NCI-H1417 treated with DMSO at 0.1 percent for 48 hours (cell line): ENCODE results near the gene UBE3B.

Experiments
- DNase-seq: peaks from one replicate; lab custom pipeline; 2025; lab: John Stamatoyannopoulos, UW

UBE3B gene

DNA sequence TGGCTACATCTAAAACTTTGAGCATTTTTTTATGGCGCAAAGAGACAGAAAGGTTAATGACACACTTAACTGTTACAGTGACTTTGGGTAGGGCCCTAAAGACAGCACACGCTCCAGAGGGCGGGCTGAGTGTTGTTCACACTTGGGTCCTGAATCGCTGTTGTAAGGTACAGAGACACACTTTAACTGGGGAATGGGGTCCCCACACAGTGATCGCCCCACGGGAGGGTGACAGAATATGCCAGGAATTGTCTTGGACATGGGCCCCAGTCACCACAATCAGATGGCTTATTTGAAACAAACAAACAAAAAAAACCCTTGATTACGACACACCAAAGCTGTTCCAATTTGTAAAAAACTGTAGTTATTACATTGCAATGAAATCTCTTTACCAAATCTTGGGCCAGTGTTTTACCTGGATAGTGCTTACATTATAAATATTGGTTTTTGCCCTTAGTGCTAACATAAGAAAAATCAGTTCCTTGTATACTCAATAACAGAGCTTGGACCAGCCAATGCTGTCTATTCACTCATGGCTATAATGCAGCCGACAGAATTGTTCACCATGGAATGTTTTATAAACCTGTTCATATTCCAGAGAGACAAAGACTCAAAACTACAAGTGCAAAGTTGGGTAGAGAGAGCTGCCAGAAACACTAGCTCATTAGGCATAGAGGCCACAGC lies 28.6 kb upstream of the UBE3B start:
- no peak for DNase-seq

- DNase-seq: no peak
Observed at GRCh38 chr12:109449845-109450532, 27.4 kb upstream of the UBE3B start.

- DNase-seq: no peak
Observed at GRCh38 chr12:109450980-109451379, 26.5 kb upstream of the UBE3B start.

DNA sequence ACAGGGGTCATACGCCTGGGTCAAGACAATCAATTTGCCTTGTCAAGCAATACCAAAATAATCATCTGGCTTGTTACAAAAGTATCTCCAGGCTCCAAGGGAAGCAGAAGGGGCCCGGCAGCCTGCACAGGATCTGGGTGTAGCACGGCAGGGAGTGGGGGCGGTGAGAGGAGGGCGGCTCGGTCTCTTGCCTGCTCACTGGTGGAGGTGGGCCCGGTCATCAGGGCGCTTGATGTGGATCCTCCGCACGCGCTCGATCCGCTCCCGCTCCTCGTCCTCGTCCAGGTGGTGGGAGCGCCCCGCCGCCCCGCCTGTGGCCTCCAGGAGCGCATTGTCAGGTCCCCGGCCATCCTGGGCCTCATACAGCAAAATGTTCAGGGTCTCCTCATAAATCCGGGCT lies 26.0 kb upstream of the UBE3B start:
- DNase-seq: no peak

DNA sequence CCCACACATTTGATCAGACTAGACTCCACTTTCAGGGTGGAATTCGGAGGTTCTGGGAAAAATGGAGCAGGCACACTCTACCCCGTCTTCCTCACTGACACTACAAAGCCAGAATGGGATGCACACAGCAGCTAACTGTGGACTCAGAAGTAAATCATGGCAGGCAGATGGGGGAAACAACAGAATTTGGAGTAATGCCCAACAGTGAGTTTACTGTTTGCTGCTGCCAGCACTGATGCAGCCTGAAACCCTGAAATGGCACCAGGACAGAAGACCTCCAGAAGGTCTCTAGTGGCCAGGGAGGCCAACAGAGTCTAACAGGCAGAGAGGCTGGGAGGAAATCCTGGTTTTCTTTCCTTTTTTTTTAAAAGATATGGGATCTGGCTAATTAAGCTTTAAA lies 24.9 kb upstream of the UBE3B start:
- DNase-seq: no peak

- DNase-seq: no peak
Observed at GRCh38 chr12:109455706-109456105, 21.7 kb upstream of the UBE3B start.

GRCh38 chr12:109458086-109458485 lies 19.3 kb upstream of the UBE3B start:
- DNase-seq: no peak

GRCh38 chr12:109458771-109459208 lies 18.6 kb upstream of the UBE3B start:
- no peak for DNase-seq

- no peak for DNase-seq
Observed at GRCh38 chr12:109459247-109459646, 18.2 kb upstream of the UBE3B start.

DNA sequence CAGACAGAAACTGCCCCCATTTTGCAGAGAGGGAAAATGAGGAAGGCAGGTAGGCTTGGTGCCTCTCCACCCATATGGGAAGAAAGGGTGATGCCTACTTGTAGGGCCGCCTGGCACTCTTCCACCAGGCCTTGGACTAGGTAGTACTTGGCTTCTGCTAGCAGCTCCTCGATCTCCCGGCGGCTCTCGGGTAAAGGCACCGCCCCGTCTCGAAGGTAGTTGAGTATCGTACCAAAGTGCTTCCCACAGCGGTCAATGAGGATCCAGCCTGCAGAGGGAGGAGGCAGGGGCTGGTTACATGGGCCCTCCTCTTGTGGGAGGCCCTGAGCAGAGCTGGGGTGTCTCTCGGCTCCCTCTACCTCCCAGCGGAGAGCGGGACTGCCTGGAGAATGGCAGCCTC lies 16.9 kb upstream of the UBE3B start:
- DNase-seq: no peak

DNA sequence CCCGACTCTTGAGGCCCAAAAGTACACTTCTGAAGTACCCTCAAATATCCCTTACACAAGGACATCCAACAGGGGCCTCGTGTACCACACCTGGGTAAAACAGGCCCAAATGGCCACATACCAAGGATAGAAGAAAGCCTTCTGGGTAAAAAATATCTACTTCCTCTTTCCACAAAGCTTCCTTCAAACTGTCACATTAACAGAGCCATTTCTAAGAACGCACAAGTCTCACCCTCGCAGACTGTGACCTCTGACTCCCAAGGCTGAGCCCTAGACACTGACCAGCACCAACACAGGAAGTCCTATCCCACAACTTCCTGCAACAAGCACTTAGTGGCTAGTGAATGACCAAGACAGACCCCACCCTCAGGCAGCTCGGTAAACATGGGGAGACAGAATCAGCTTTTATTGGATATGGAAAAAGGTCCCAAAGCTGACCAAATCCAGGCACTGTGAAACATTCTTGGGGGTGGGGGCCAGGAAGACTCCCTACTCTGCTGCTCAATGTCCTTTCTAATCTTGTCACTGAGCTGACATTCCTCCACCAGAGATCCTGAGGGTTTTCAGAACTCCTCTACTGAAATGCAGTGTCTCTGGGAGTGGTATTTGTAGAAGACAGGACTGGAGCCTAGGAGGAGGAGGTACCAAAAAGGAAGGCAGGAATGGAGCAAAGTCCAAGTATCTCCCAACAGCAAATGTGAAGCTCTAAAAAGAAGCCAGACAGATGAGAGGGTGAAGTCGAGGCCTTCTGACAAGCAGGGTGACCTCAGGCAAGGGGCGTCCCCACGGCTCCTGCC lies 16.2 kb upstream of the UBE3B start:
- DNase-seq: no peak

- DNase-seq: no peak
Observed at GRCh38 chr12:109461846-109462756, 15.3 kb upstream of the UBE3B start.

DNA sequence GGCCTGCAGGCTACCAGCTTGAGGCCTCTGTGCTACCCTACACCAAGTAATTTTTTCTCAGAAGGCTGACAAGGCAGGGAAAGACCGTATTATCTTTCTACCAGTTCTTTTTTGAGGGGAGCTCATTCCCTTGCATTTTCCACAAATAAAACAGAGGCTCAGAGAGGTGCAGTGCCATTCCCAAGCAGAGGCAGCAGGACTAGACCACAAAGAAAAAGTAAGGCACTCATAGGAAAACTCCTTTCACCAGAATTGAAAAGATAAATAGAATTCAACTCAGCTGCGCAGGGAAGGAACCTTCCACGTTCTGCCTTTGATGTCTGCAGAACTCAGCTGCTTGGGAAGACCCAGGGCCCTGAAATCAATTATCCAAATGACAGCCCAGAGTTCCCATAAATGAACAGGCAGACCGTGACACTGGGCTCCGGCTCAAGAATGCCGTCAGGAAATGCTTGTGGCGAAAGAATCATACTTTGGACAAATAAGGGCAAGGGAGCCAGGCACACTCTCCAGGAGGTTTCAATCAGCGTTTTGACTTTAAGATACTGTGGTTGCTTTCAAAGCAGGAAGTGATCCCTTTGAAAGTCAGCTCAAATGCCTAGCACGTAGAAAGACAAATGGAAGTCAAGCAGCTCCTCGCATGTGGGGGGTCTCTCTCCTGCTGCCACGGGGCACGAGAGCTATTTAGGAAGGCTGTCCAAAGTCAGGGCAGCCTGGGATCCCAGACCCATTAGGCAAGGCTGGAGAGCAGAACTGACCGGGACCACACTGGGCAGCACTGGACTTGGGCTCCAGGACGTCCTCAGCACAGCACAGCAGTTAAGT lies 14.4 kb upstream of the UBE3B start:
- no peak for DNase-seq

GRCh38 chr12:109463756-109464155 lies 13.7 kb upstream of the UBE3B start:
- DNase-seq: no peak

DNA sequence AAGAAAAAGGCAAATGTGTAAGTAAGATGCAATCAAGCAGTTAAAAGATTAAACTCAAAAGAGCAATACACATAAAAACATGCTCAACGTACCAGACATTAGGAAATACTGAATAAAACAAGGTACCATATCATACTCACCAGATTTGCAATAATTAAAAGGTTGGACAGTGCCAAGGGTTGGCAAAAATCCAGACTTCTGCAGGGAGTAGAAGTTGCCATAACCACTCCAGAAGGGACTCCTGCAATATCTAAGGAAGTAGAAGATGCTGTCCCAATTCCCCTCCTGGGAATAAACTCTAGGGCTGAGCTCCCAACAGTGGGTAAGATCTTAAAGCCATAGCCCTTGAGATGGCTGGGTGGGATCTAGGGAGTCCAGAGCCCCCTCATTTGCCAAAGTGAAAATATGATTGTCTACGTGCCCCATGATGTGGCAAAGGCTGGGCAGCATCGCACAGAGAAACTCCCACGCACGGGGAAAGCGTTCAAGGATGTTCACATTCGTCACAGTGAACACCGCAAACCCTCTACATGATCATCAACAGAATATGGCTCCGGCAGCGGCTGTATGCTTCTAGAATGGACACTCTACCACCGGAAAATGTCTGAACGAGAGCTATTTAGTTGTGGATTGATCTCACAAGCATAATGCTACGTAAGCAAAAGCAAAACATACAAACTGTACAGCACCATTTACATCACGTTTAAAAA lies 12.6 kb upstream of the UBE3B start:
- DNase-seq: no peak

DNA sequence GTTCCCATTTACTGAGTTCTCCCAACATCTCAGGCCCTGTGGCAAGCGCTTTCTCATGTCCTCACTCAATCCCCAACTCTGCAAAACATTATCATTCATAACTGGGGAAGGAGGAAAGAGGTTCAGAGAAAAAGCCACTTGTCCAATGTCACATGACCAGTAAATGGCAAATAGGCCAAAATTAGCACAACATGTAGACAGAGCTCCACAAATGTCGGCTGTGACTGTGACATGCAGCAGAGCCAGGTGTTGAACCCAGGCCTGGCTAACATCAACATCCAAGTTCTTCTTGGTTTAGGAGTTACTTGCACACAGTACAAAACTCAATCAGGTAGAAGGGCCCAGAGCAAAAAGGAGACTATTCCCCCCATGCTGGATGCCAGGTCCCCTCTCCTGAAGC lies 11.1 kb upstream of the UBE3B start:
- no peak for DNase-seq

DNA sequence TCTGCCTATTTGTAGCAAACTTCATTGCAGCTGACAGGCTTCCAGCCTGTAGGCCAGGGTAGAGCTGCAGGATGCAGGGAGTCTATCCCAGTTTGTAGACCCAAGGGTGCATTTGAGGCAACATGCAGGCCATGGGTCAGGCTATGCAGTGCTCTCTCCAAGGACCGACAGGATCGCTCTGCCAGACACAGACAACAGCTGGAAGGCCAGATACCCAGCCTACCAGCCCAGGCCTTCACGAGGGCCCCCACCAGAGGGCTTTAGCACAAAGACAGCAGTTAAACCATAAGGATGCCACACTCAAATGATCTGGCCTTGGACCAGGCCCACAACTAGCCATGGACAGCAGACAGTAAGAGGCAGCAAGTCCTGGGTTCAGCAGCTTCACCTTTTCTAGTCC lies 10.6 kb upstream of the UBE3B start:
- no peak for DNase-seq

- DNase-seq: no peak
Observed at GRCh38 chr12:109467978-109468676, 9.3 kb upstream of the UBE3B start.

DNA sequence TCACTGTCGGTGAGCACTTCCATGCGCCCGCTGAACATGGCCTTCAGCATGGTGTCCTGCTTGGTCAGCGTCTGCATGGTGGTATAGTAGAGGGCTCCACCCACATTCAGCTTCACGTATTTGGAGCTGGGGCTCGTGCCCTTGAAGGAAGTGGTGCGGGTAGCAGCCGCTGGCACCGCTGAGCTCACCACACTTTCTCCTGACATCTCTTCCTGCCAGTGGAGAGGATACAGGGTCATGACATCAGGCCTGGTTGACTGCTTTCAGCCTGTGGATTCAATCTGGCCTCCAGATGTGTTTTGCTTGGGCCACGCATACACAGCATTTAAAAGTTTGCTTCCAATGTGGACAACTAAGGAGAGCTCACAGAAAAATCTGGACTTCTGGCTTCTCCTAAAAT lies 7.9 kb upstream of the UBE3B start:
- no peak for DNase-seq

DNA sequence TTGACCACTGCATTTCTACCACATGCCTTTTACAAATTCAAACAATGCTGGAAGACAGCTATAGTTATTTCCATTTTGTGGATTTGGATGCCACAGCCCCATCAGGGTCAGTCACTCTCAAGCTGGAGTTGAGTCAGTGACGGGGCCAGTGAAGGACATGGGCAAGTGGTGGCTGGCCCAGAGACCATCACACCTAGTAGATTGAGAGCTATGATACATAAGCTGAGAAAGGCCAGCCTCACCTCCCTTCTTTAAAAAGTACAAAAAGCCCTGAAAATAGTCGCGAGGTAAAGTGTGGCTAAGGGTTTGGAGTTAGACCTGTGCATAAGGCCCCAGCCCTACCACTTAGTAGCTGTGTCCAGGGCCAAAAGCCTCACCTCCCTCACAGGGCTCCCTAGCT lies 4.4 kb upstream of the UBE3B start:
- no peak for DNase-seq
